Activated gamma-delta T cell (primary cell): ENCODE data around the gene WNT3.
"Not testable (repeated sequence)": the region's sequence is repeated elsewhere in the genome, so short reads cannot be mapped to it uniquely, and the experiment has no call there.

ENCODE experiments used
- DNase-seq: peaks from one replicate; lab custom pipeline; 2025; lab: John Stamatoyannopoulos, UW

The WNT3 gene

GRCh38 chr17:46813920-46814319, 4.6 kb downstream of the WNT3 start:
- DNase-seq, result no peak

- no peak for DNase-seq
Measured at GRCh38 chr17:46812624-46813318, 5.7 kb downstream of the WNT3 start.

DNA sequence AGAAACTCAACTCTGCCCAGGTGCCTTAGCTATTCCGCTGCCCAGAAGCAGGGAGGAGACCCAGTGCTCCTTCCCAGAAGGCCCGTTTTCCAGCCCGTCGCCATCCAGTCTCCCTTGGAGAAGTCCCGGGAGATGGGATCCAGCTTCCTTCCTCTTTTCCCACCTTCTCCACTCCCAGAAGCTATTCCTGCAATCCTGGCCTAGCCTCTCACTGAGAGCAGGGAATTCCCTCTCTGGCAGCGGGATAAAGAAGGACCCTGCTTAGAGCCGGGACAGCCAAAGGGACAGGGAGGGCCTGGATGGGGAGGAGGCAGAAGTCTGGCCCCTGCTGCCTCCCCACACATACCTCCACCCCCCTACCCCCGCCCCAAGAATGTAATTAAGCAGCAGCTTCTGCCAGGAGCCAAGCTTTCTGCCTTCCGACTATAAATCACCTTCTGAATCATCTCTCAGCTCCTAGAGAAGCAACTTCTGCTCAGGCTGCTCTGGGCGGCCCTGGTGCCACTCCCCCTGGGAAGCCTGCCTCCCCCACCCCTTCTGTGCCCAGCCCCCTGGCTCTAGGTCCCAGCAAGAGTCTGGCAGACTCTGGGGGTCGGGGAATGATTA, 6.4 kb downstream of the WNT3 start:
- no peak for DNase-seq

GRCh38 chr17:46810837-46811236, 7.7 kb downstream of the WNT3 start:
- no peak for DNase-seq

GRCh38 chr17:46809110-46809571, 9.4 kb downstream of the WNT3 start:
- no peak for DNase-seq

DNA sequence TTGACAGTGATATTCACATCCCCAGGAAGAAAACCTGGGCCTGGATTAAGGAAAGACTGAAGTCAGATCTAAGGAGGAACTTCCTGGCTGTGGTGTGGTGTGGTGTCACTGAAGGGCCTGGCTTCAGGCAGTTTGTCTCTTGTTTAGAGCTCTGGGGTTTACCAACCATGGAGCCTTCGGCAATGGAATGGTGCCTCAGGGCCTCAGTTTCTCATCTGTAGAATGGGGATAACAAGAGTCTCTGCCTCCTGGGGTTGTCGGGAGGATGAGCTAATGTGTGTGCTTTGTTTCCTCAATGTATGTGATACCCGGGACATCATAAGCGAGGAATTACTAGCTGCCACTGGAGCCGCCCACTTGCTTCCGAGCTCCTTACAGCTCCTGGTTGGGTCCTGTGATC, 12.7 kb downstream of the WNT3 start:
- no peak for DNase-seq

- DNase-seq, result no peak
Measured at GRCh38 chr17:46803544-46803943, 14.9 kb downstream of the WNT3 start.

- no peak for DNase-seq
Measured at GRCh38 chr17:46802800-46803199, 15.7 kb downstream of the WNT3 start.

DNA sequence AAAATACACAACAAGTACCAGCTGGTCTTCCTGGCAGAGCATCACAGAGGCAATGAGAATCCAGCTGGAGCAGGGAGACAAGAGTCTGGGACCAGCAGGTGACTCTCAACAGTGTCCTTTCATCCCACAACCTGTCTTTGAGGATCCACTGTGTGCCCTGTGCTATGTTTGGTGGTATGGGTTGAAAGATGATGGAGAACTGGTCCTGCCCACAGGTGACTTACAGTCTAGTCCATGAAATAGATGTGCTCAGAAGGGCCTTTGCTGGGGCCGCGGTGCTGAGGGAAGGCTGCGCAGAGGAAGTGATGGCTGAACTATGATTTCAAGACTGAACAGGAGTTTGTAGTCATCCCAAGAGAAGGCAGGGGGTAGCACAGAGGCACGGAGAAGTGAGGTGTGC, 17.9 kb downstream of the WNT3 start:
- no peak for DNase-seq

- no peak for DNase-seq
Measured at GRCh38 chr17:46796956-46797530, 21.4 kb downstream of the WNT3 start.

- no peak for DNase-seq
Measured at GRCh38 chr17:46796524-46796923, 22.0 kb downstream of the WNT3 start.

GRCh38 chr17:46796084-46796483, 22.4 kb downstream of the WNT3 start:
- no peak for DNase-seq

DNA sequence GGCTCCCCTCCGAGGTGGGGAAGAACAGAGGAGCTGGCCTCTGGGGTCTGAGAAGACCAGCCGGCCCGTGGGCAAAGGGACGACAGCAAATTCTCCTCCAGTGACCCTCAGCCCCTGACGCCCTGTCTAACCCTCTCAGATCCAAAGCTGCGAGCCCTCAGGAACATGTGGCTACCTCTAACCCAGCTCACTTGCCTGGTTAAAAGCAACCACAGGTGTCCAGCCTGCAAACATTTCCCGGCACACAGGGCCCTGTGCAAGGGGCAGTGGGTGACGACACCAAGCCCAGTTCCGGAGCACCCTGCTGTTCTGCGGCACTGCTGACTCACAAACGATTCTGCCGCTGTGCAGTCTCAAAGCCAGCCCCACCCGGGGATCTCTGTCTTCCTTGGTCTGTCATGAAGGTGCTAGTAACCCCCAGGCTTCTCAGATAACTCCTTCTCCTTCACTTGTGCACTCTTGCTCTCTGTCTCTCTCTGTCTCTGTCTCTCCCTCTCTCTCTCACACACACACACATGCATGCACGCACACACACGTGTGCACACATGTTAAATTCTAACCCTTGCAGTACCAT, 23.0 kb downstream of the WNT3 start:
- DNase-seq, result no peak

GRCh38 chr17:46794318-46794717, 24.2 kb downstream of the WNT3 start:
- DNase-seq, result no peak

DNA sequence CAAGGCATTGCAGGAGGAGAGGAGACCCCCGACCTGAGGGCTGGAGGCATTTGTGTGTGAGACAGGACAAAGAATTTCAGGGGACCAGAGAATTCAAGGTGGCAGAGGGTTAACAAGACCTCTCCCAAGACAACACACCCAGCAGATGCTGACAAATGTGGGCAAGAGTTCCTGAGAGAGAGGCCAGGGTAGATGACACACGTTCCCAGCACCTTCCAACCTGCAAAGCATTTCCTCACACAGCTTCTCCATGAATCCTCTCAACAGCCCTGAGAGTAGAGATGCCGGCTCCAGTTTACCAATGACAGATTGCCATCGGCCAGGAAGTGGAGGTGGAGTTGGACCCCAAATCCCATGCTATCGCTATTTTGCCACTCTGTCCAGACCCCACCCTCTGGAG, 25.0 kb downstream of the WNT3 start:
- no peak for DNase-seq

GRCh38 chr17:46793023-46793422, 25.5 kb downstream of the WNT3 start:
- not testable (repeated sequence) for DNase-seq

- no peak for DNase-seq
Measured at GRCh38 chr17:46792071-46792470, 26.4 kb downstream of the WNT3 start.

- no peak for DNase-seq
Measured at GRCh38 chr17:46791531-46791930, 27.0 kb downstream of the WNT3 start.

- no peak for DNase-seq
Measured at GRCh38 chr17:46790216-46790615, 28.3 kb downstream of the WNT3 start.

DNA sequence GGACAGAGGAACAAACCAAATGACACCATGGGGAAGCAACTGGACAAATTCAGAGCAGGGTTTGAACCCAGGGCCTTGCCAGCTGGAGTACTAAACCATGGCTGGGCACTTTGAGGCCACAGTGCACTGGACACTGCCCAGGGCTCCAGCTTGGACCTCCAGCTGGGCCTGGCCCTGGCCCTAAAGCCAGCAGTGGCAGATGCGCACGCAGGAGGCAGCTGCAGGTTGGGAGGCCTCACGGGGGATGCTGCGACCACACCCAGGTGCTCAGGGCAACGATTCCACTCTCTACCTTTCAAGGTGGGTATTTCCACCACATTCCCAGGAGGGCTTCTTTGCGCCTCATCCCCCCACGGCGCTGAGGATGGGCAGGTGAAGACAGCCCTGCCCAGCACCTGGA, 28.9 kb downstream of the WNT3 start:
- no peak for DNase-seq

- no peak for DNase-seq
Measured at GRCh38 chr17:46788796-46789195, 29.7 kb downstream of the WNT3 start.

- DNase-seq, result no peak
Measured at GRCh38 chr17:46788300-46788699, 30.2 kb downstream of the WNT3 start.

DNA sequence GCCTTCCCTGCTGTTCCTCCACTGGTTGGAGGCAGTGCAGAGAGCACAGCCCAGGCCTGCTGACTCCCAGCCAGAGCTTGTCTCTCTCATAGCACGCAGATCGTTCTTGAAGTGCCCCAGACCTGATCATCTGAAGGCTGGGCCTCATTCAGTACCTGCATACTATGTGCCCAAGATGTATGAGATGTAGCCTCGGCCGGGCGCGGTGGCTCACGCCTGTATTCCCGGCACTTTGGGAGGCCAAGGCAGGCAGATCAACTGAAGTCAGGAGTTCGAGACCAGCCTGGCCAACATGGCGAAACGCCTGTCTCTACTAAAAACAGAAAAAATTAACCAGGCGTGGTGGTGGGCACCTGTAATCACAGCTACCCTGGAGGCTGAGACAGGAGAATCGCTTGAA, 31.0 kb downstream of the WNT3 start:
- no peak for DNase-seq
